Measurements from ENCODE around the gene KCNK13. TPM values are rescaled to one million over a fixed set of nuclear protein-coding genes. Genes with fewer than 3 reads are reported as not detected.
"Not testable (repeated sequence)": the region's sequence is repeated elsewhere in the genome, so short reads cannot be mapped to it uniquely, and the experiment has no call there.

KCNK13 gene
- total RNA-seq, 1 donor from 2014 or later, result 0.53 TPM

- ATAC-seq, result no peak
Observed at GRCh38 chr14:90177539-90178189, 115.9 kb downstream of the KCNK13 start.

GRCh38 chr14:90179357-90179756 lies 117.6 kb downstream of the KCNK13 start:
- intact Hi-C loops (cut with DNase I), result no loop called here
- no peak for DNase-seq (ENCODE audit: low spot score)
- ATAC-seq, result no peak

More at GRCh38 chr14:90177539-90178189, 115.9 kb downstream of the KCNK13 start:
- intact Hi-C loops (cut with DNase I), result no loop called here
- no peak for DNase-seq (ENCODE audit: low spot score)

GRCh38 chr14:90179809-90180779 lies 118.3 kb downstream of the KCNK13 start:
- intact Hi-C loops (cut with DNase I), result no loop called here
- ATAC-seq (no peak), DNase-seq (ENCODE audit: low spot score) (no peak)

- DNase-seq (ENCODE audit: low spot score), result no peak
- intact Hi-C loops (cut with DNase I), result no loop called here
- no peak for ATAC-seq
Observed at GRCh38 chr14:90184094-90184493, 122.3 kb downstream of the KCNK13 start.

GRCh38 chr14:90184571-90185266 lies 122.9 kb downstream of the KCNK13 start:
- intact Hi-C loops (cut with DNase I), result no loop called here
- DNase-seq (ENCODE audit: low spot score) (no peak), ATAC-seq (no peak)

- intact Hi-C loops (cut with DNase I), result no loop called here
- ATAC-seq (no peak), DNase-seq (ENCODE audit: low spot score) (no peak)
Observed at GRCh38 chr14:90188588-90188987, 126.8 kb downstream of the KCNK13 start.

GRCh38 chr14:90191154-90191553 lies 129.4 kb downstream of the KCNK13 start:
- intact Hi-C loops (cut with DNase I), result no loop called here
- DNase-seq (ENCODE audit: low spot score), result no peak
- ATAC-seq, result no peak

- no peak for ATAC-seq
- no peak for DNase-seq (ENCODE audit: low spot score)
- intact Hi-C loops (cut with DNase I), result no loop called here
Observed at GRCh38 chr14:90191585-90191984, 129.8 kb downstream of the KCNK13 start.

- DNase-seq (ENCODE audit: low spot score) (no peak), ATAC-seq (no peak)
- intact Hi-C loops (cut with DNase I), result no loop called here
Observed at GRCh38 chr14:90193925-90194324, 132.1 kb downstream of the KCNK13 start.

GRCh38 chr14:90194706-90195105 lies 132.9 kb downstream of the KCNK13 start:
- no peak for ATAC-seq
- DNase-seq (ENCODE audit: low spot score), result no peak
- intact Hi-C loops (cut with DNase I), result no loop called here

- DNase-seq (ENCODE audit: low spot score) (no peak), ATAC-seq (no peak)
- intact Hi-C loops (cut with DNase I), result no loop called here
Observed at GRCh38 chr14:90198541-90199060, 136.8 kb downstream of the KCNK13 start.

GRCh38 chr14:90200546-90200945 lies 138.8 kb downstream of the KCNK13 start:
- intact Hi-C loops (cut with DNase I); ATAC-seq; DNase-seq (ENCODE audit: low spot score): not testable (repeated sequence)

- DNase-seq (ENCODE audit: low spot score) (no peak), ATAC-seq (no peak)
- intact Hi-C loops (cut with DNase I), result no loop called here
Observed at GRCh38 chr14:90201344-90201743, 139.6 kb downstream of the KCNK13 start.

GRCh38 chr14:90204516-90204915 lies 142.7 kb downstream of the KCNK13 start:
- intact Hi-C loops (cut with DNase I), result no loop called here
- ATAC-seq (no peak), DNase-seq (ENCODE audit: low spot score) (no peak)

- DNase-seq (ENCODE audit: low spot score) (no peak), ATAC-seq (no peak)
- intact Hi-C loops (cut with DNase I), result no loop called here
Observed at GRCh38 chr14:90213099-90213748, 151.4 kb downstream of the KCNK13 start.

GRCh38 chr14:90228478-90228877 lies 166.7 kb downstream of the KCNK13 start:
- DNase-seq (ENCODE audit: low spot score) (no peak), ATAC-seq (no peak)
- intact Hi-C loops (cut with DNase I), result no loop called here

- intact Hi-C loops (cut with DNase I); DNase-seq (ENCODE audit: low spot score); ATAC-seq: not testable (repeated sequence)
Observed at GRCh38 chr14:90229942-90230341, 168.1 kb downstream of the KCNK13 start.
